Activated naive CD4-positive, alpha-beta T cell treated with anti-CD3 and anti-CD28 coated beads, Interleukin-2, amount 50 U/mL, for 72 hours (primary cell): ENCODE results near the gene YDJC. TPM values are rescaled to one million over a fixed set of nuclear protein-coding genes. Genes with fewer than 3 reads are reported as not detected.
"Not testable (repeated sequence)": the region's sequence is repeated elsewhere in the genome, so short reads cannot be mapped to it uniquely, and the experiment has no call there.

Experiments
- ATAC-seq, 2 donors: fragments of 150-1000 bp; cut with Tn5 transposase; 2 replicates each; pipeline ENCODE4 v1.10.0; 2021; ENCODE audit warnings: mild to moderate bottlenecking in 2 of 2, moderate library complexity in 2 of 2
- DNase-seq, 2 donors: peaks; one replicate each; pipeline ENCODE4 v3.0.0; 2021 to 2022; ENCODE audit warnings: low spot score in 2 of 2
- H3K27ac Mint-ChIP-seq, 2 donors: one replicate each; pipeline ENCODE4 v1.8.0; 2022; ENCODE audit warnings: mild to moderate bottlenecking in 2 of 2, mixed read lengths in 2 of 2
- H3K36me3 Mint-ChIP-seq, 2 donors: one replicate each; pipeline ENCODE4 v1.8.0; 2022; ENCODE audit warnings: mixed read lengths in 2 of 2
- H3K9me3 Mint-ChIP-seq, 2 donors: one replicate each; pipeline ENCODE4 v1.8.0; 2022; ENCODE audit warnings: mixed read lengths in 2 of 2
- total RNA-seq, 2 donors: library from RNA; stranded (reverse); gene quantifications; one replicate each; pipeline ENCODE4 v1.2.3, GENCODE V29; 2022

YDJC gene
- total RNA-seq, 2 donors from 2014 or later, result 26.9 to 47.9 TPM

DNA sequence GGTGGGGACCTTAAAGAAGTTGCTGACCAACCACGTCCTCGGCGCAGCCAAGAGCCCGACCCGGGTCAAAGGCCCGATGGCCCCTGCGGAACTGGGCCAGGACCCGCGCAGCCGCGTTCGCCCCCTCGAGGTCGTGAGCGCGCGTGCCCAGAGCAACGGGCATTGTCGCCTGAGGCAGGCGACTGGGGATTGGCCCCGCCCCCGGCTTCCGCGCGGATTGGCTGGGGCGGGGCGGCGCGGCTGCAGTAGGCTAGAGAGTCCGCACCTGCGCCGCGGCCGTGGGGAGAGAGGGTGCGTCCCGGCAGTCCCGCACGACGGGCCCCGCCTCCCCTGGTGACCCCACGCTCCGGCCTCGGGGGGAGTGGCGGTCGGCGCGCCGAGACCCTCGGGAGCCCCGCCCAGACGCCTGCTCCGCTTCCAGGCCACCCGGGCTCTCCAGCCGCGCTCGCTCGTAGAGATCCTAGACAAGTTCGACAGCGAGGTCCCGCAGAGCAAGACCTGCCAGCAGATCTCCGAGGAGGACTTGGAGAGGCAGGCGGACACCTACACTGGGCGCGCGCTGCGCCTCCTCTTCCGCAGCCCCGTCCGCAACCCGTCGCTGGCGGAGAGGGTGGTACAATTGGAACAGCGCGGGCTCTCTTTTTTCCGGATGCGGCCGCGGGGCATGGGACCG is 27.7 kb upstream of the YDJC start:
- DNase-seq (peak; percentile 84), ATAC-seq (peak; percentile 95)
- H3K27ac Mint-ChIP-seq, result peak overlapping the region in 1 of 2 donors; percentile 1

GRCh38 chr22:21657020-21657359 is 27.2 kb upstream of the YDJC start:
- H3K27ac Mint-ChIP-seq, result peak overlapping the region in 1 of 2 donors; percentile 1
- DNase-seq (no peak), ATAC-seq (no peak)
- H3K36me3 Mint-ChIP-seq, result no peaks in the 10 kb centered on the region
- H3K9me3 Mint-ChIP-seq, result no peaks in the 10 kb centered on the region

More for the DNA sequence above, 27.7 kb upstream of the YDJC start:
- Mint-ChIP-seq H3K36me3 (no peaks in the 10 kb centered on the region), H3K9me3 (no peaks in the 10 kb centered on the region)

- no peaks in the 10 kb centered on the region for H3K9me3 Mint-ChIP-seq
- ATAC-seq (no peak), DNase-seq (no peak)
- peak overlapping the region in 1 of 2 donors; percentile 77 for H3K27ac Mint-ChIP-seq
- no peaks in the 10 kb centered on the region for H3K36me3 Mint-ChIP-seq
Measured at GRCh38 chr22:21652547-21653545, 23.0 kb upstream of the YDJC start.

DNA sequence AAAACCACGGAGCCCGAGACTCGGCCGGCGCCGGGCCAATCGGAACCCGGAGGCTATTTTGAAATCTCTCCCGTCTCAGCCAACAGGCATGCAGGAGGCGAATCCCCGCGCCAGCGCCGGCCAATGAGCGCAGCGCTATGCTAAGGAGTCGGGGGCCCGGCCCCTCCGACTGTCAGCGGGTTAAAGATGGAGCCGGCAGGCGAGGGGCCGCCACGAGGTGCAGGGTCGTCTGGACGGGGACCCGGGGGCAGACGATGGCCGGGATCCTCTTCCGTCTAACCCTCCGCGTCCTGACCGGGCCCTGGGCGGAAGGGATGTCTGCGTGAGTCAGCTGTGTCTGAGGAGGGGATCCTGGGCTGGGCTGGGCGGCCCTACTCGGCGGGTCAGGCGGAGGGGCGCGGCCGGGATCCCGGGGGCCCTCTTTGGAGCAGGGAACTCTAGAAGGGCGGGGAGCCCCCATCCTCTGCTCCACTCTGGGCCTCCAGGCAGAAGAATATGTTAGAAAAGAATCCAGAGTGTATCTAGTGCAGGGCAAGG is 22.3 kb upstream of the YDJC start:
- Mint-ChIP-seq H3K27ac (peak overlapping the region; percentile 77 to 85), H3K36me3 (no peaks in the 10 kb centered on the region), H3K9me3 (no peaks in the 10 kb centered on the region)
- peak; percentile 88 to 91 for DNase-seq
- ATAC-seq, result peak; percentile 98 to 99

- Mint-ChIP-seq H3K27ac (peak overlapping the region; percentile 77 to 85), H3K36me3 (peaks cover 1 to 4% of the 10 kb centered on the region in 2 donors), H3K9me3 (no peaks in the 10 kb centered on the region)
- DNase-seq, result peak in 1 of 2 donors; percentile 69
- peak; percentile 2 to 20 for ATAC-seq
Measured at GRCh38 chr22:21651521-21652009, 21.7 kb upstream of the YDJC start.

- no peaks in the 10 kb centered on the region for H3K9me3 Mint-ChIP-seq
- ATAC-seq, result peak in 1 of 2 donors; percentile 2
Measured at GRCh38 chr22:21650823-21651520, 21.1 kb upstream of the YDJC start.

GRCh38 chr22:21650280-21650679 is 20.5 kb upstream of the YDJC start:
- ATAC-seq (no peak), DNase-seq (no peak)
- peak overlapping the region in 1 of 2 donors; percentile 56 for H3K27ac Mint-ChIP-seq
- no peaks in the 10 kb centered on the region for H3K9me3 Mint-ChIP-seq
- H3K36me3 Mint-ChIP-seq, result peaks cover 5 to 9% of the 10 kb centered on the region in 2 donors

More at GRCh38 chr22:21650823-21651520, 21.1 kb upstream of the YDJC start:
- Mint-ChIP-seq H3K36me3 (peaks cover 5 to 9% of the 10 kb centered on the region in 2 donors), H3K27ac (peak overlapping the region; percentile 77 to 85)
- DNase-seq, result no peak

DNA sequence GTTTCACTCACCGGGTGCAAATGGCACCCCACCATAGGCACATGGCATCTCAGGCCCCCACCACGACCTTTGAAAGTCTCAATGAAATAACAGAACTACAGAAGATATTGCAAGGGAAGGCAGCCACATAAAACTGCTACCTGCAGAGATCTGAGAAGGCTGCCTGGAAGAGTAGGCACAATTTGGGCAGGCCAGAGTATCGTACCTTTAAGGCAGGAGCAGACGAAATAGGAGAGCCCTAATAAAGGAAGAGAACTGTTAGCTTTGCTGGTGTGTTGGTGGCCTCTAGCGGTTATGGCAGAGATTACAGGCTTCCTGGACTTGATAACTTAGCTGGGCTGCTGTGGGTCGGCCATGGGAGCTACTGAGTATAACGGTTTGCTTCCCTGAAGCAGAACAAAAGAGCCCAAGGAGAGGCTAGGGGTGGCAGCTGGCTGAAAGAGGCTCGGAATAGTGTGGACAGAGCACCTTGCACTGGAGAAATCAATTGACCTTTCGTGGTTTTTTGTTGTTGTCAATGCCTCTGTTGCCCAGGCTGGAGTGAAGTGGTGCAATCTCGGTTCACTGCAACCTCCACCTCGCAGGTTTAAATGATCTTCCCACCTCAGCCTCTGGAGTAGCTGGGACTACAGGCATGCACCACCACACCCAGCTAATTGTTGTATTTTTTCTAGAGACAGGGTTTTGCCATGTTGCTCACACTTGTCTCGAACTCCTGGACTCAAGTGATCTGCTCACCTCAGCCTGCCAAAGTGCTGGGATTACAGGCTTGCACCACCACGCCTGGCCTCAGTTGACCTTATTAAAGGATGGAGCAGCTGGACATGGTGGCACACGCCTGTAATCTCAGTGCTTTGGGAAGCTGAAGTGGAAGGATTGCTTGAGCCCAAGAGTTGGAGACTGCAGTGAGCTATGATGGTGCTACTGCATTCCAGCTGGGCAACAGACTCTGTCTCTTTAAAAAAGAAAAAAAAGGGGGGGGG is 17.1 kb upstream of the YDJC start:
- H3K27ac Mint-ChIP-seq, result no peak overlapping the region
- ATAC-seq (peak in 1 of 2 donors; percentile 17), DNase-seq (peak in 1 of 2 donors; percentile 72)
- H3K36me3 Mint-ChIP-seq, result peaks cover 10 to 23% of the 10 kb centered on the region in 2 donors
- no peaks in the 10 kb centered on the region for H3K9me3 Mint-ChIP-seq

- not testable (repeated sequence) for DNase-seq, H3K27ac Mint-ChIP-seq, ATAC-seq, H3K9me3 Mint-ChIP-seq
- H3K36me3 Mint-ChIP-seq, result peaks cover 10 to 23% of the 10 kb centered on the region in 2 donors
Measured at GRCh38 chr22:21645513-21645912, 15.7 kb upstream of the YDJC start.

GRCh38 chr22:21643533-21644357 is 13.9 kb upstream of the YDJC start:
- H3K9me3 Mint-ChIP-seq, result no peaks in the 10 kb centered on the region
- DNase-seq, result no peak
- peak overlapping the region in 1 of 2 donors; percentile 92 for H3K27ac Mint-ChIP-seq
- no peak for ATAC-seq
- H3K36me3 Mint-ChIP-seq, result peaks cover 10 to 23% of the 10 kb centered on the region in 2 donors

DNA sequence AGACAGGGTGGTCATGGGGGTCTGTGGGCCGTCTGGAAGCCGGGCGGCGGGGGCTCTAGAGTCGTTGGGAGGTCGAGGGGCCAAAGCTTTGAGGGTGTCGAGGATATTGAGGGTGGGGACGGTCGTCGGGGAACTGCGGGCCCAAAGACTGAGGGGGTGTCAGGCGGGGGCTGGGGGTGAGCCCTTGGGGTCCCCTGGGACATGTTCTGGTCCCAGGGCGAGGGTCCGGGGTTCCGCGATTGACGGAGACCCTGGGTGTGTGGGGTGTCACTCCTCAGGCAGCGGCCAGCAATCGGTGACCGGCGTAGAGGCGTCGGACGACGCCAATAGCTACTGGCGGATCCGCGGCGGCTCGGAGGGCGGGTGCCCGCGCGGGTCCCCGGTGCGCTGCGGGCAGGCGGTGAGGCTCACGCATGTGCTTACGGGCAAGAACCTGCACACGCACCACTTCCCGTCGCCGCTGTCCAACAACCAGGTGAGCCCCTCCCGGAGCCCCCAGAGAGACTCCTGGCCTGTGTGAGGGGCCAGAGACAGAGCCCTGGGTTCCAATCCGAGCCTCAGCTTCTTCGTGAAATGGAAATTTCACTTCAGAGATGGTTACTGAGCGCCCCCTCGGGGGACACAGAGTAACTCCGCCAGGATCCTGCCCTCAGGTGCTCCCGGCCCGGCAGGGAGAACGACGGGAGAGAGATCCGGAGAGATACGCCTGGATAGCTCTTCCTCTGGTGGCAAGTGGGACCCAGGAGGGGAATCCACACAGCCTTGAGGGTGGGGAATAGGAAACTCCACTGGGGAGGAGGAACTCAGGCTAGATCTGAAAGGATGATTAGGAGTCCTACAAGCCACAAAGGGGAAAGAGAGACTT is 13.0 kb upstream of the YDJC start:
- ATAC-seq, result no peak
- peaks cover 10 to 23% of the 10 kb centered on the region in 2 donors for H3K36me3 Mint-ChIP-seq
- no peaks in the 10 kb centered on the region for H3K9me3 Mint-ChIP-seq
- peak in 1 of 2 donors; percentile 68 for DNase-seq
- H3K27ac Mint-ChIP-seq, result peak overlapping the region; percentile 91 to 92

DNA sequence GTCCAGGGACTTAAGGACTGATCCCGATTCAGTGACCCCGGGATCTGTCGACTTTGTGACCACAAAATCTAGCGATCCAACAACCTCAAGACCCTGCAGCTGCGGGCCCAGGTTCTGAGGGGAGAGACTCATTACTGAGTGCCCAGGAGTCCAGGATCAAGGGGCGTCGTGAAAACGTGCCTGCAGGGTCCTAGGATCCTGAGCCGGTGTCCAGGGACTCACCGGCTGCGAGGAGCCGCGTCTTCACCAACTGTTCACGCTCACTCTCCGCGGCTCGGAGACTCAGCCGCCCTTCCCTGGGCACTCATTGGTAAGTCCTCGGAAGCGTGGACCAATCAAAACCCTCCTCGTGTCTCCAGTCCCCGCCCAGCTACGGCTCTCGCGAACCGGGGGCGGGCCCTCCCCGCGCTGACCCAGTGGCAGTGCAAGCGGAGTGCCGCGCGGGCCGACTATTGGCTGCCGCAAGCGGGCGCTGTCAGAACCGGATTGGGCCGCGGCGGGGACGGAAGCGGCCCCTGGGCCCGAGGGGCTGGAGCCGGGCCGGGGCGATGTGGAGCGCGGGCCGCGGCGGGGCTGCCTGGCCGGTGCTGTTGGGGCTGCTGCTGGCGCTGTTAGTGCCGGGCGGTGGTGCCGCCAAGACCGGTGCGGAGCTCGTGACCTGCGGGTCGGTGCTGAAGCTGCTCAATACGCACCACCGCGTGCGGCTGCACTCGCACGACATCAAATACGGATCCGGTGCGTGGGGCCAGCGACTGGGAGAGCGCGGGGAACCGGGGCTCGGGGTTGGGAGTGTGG is 12.2 kb upstream of the YDJC start, which contains the start of gene SDF2L1:
Gene SDF2L1, plus strand, starts transcription at position 514 of the 795 bp plus-strand sequence. Its CDS starts 35 bp downstream, at position 549.
- peak; percentile 97 to 99 for ATAC-seq

GRCh38 chr22:21641417-21641788 is 11.6 kb upstream of the YDJC start:
- H3K9me3 Mint-ChIP-seq, result no peaks in the 10 kb centered on the region
- no peak for DNase-seq
- H3K27ac Mint-ChIP-seq, result peak overlapping the region in 1 of 2 donors; percentile 92
- peak in 1 of 2 donors; percentile 32 for ATAC-seq
- H3K36me3 Mint-ChIP-seq, result peaks cover 7 to 17% of the 10 kb centered on the region in 2 donors

More for the DNA sequence above, 12.2 kb upstream of the YDJC start, which contains the start of gene SDF2L1:
- Mint-ChIP-seq H3K9me3 (no peaks in the 10 kb centered on the region), H3K27ac (peak within 1 kb of the TSS; percentile 91 to 92), H3K36me3 (peaks cover 10 to 23% of the 10 kb centered on the region in 2 donors)
- peak; percentile 99 for DNase-seq
